Inflammatory macrophage treated with lipopolysaccharide for 1 hour (primary cell): ENCODE measurements around the gene NLRP11.
"Not testable (repeated sequence)": the region's sequence is repeated elsewhere in the genome, so short reads cannot be mapped to it uniquely, and the experiment has no call there.

ENCODE experiments used
- DNase-seq, 2 donors: peaks; one replicate each; pipeline ENCODE4 v3.0.0-alpha.2; 2020 to 2022

NLRP11 gene

GRCh38 chr19:55777528-55777927 is 54.3 kb downstream of the NLRP11 start:
- DNase-seq: no peak

- not testable (repeated sequence) for DNase-seq
These were observed 62.2 kb downstream of the NLRP11 start for GRCh38 chr19:55769632-55770031.

GRCh38 chr19:55768818-55769217 is 63.0 kb downstream of the NLRP11 start, which contains the start of gene RFPL4AL1:
RFPL4AL1 (plus strand) TSS chr19:55769118; CDS start chr19:55771805, 2,687 bp downstream.
- not testable (repeated sequence) for DNase-seq

- no peak for DNase-seq
These were observed 65.3 kb downstream of the NLRP11 start for GRCh38 chr19:55766466-55766865.

- not testable (repeated sequence) for DNase-seq
These were observed 73.0 kb downstream of the NLRP11 start, which contains the start of gene RFPL4A for GRCh38 chr19:55758797-55759196. RFPL4A (plus strand) TSS chr19:55759097; CDS start chr19:55761801, 2,704 bp downstream.

GRCh38 chr19:55756808-55757207 is 75.0 kb downstream of the NLRP11 start:
- DNase-seq: not testable (repeated sequence)

- DNase-seq: no peak
These were observed 78.4 kb downstream of the NLRP11 start for GRCh38 chr19:55753401-55753800.

GRCh38 chr19:55750715-55751114 is 81.1 kb downstream of the NLRP11 start:
- no peak for DNase-seq

- DNase-seq: no peak
These were observed 93.5 kb downstream of the NLRP11 start, which contains the start of gene NLRP9 for GRCh38 chr19:55738302-55738701. NLRP9 (minus strand) TSS chr19:55738402; CDS start chr19:55738374, 28 bp downstream.
